IPS-20b (cell line): Measurements from ENCODE around the gene MAFG.

Source experiments
- H3K27ac ChIP-seq: one replicate; pipeline ENCODE4 v1.5.1; 2013; ENCODE audit warnings: low read length
- H3K27me3 ChIP-seq: 2 replicates; pipeline ENCODE4 v1.6.1; 2013; ENCODE audit warnings: mild to moderate bottlenecking, low read length, inconsistent platforms; ENCODE audit not compliant: insufficient read depth
- H3K36me3 ChIP-seq: 2 replicates; pipeline ENCODE4 v1.6.1; 2013; ENCODE audit warnings: low read depth, mild to moderate bottlenecking, inconsistent platforms, low read length, moderate library complexity; ENCODE audit not compliant: insufficient read depth
- H3K4me1 ChIP-seq: 2 replicates; pipeline ENCODE4 v1.6.1; 2013; ENCODE audit warnings: mild to moderate bottlenecking, control low read depth, inconsistent platforms, low read length, moderate library complexity; ENCODE audit not compliant: insufficient read depth
- H3K4me3 ChIP-seq: 2 replicates; pipeline ENCODE4 v1.5.1; 2013; ENCODE audit warnings: mild to moderate bottlenecking, low read length, inconsistent platforms
- H3K9ac ChIP-seq: 2 replicates; pipeline ENCODE4 v1.6.1; 2013; ENCODE audit warnings: low read depth, mild to moderate bottlenecking, inconsistent platforms, low read length, moderate library complexity
- H3K9me3 ChIP-seq: 2 replicates; pipeline ENCODE4 v1.6.1; 2013; ENCODE audit warnings: mild to moderate bottlenecking, low read depth, low read length, inconsistent platforms; ENCODE audit not compliant: insufficient read depth

MAFG gene

DNA sequence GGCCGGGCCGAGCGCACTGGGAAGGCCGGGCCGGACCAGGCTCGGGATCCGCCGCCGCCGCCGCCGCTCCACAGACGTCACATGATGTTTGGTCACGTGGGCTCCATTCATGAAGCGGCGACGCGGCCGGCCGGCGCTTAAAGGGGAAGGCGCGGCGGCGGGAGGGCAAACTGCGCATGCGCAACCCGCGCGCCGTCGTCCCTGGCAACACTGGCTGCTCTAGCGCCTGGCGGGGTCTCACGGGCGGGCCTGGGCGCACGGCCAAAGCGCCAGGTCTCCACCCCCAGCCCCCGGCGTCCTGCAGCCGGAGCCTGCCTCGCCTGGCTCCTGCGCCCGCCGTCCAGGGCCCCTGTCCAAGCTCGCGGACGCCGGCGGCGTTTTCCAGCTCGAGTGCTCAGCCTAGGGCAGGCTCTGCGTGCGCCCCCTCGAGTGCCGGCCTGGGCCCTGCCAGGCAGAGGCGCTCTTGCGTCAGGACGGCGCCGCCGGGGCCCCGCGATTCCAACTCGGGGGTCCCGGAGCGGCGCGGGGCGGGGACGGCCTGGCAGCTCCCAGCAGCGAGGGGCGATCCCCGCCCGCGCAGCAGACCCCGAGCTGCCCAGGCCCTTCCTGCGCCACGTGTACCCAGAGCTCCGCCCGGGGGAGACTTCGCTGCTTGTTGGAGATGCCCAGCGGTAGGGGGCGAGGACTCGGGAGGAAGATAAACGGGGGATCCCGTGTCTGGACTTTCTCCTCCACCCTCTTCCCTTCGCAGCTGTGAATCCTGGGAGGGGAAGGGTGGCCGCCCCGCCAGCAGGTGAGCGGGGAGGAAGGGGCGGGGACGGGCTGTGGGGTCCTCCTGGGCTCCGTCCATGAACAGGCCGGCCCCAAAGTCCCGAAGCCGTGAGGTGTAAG is at the start of gene MAFG:
Gene MAFG (minus strand): TSS at position 83 of the 891 bp plus-strand sequence. CDS start 4,550 bp downstream, outside the sequence.
- H3K4me1 ChIP-seq, result peaks cover 16% of the 10 kb centered on the region; the same call in 1 of the 2 replicates

DNA sequence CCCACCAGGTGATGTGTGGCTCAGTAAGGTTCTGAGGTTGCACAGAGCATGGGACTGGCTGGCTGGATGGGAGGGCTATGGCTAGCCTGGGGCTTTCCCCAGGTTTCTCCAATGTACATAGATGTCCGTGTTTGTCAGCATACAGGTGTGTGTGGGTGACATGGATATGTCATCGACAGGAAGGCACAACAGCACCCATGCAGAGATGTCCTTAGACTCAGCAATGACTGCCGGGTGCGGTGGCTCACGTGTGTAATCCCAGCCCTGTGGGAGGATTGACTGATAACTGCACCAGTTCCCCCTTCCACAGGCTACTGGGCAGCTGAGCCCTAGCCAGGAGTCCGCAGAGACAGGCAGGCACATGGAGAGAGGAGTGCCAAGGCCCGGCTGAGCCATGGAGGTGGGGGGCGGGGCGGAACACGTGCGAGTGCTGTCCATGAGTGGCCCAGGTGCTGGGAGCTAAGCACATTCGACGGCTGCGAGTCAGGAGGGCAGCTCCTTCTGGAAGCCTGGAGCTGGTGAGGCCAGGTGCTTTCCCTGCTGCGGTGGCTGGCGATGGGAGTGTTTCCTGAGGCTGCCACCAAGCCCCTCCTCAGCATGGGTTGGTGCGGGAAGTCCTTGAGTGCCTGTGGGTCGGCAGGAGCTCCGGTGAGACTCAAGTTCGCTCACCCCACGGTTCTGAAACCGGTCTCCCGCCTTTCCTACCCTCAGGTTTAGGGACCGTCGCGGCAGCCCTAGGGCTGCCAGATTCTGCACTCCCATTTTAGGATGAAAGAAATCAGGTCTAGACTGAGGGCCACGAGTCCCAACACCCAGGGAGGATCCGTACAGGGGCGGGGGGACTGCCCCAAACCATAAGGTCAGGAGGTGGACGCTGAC is 49.0 kb upstream of the MAFG start:
- H3K9me3 ChIP-seq, result peaks cover 3% of the 10 kb centered on the region
- no peaks in the 10 kb centered on the region for H3K4me1 ChIP-seq
- H3K4me3 ChIP-seq, result peak overlapping the region; percentile 87
- H3K9ac ChIP-seq, result peak overlapping the region; percentile 87
- H3K36me3 ChIP-seq, result peaks cover 17% of the 10 kb centered on the region
- peaks cover 29% of the 10 kb centered on the region for H3K27me3 ChIP-seq
- H3K27ac ChIP-seq, result no peak overlapping the region

More for the DNA sequence above, at the start of gene MAFG:
- Histone ChIP-seq H3K27ac (peak within 1 kb of the TSS; percentile 47), H3K27me3 (peaks cover 17% of the 10 kb centered on the region), H3K36me3 (no peaks in the 10 kb centered on the region), H3K4me3 (peak within 1 kb of the TSS; percentile 80), H3K9me3 (no peaks in the 10 kb centered on the region), H3K9ac (peak within 1 kb of the TSS; percentile 79)

DNA sequence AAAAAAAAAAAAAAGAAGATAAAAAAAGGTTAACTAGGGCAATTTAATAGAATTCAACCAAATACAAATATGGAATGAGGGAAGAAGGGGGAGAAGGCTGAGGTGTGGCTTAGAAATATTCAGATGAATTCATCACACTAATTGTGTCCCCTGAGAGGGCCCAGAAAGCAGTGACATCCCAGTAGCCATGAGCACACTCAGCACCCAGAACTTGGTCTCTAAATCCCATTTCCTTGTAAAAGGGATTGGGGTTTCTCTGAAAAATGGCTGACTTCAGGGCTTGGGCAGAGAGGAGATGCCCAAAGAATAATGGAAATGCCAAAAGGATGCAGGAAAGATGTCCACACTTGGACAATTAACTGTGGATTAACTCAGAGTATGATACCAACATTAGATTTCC is 45.9 kb upstream of the MAFG start:
- no peak overlapping the region for H3K27ac ChIP-seq
- H3K4me1 ChIP-seq, result no peaks in the 10 kb centered on the region
- no peak overlapping the region for H3K4me3 ChIP-seq
- peaks cover 3% of the 10 kb centered on the region for H3K9me3 ChIP-seq
- no peak overlapping the region for H3K9ac ChIP-seq
- H3K36me3 ChIP-seq, result no peaks in the 10 kb centered on the region
- H3K27me3 ChIP-seq, result peaks cover 42% of the 10 kb centered on the region

DNA sequence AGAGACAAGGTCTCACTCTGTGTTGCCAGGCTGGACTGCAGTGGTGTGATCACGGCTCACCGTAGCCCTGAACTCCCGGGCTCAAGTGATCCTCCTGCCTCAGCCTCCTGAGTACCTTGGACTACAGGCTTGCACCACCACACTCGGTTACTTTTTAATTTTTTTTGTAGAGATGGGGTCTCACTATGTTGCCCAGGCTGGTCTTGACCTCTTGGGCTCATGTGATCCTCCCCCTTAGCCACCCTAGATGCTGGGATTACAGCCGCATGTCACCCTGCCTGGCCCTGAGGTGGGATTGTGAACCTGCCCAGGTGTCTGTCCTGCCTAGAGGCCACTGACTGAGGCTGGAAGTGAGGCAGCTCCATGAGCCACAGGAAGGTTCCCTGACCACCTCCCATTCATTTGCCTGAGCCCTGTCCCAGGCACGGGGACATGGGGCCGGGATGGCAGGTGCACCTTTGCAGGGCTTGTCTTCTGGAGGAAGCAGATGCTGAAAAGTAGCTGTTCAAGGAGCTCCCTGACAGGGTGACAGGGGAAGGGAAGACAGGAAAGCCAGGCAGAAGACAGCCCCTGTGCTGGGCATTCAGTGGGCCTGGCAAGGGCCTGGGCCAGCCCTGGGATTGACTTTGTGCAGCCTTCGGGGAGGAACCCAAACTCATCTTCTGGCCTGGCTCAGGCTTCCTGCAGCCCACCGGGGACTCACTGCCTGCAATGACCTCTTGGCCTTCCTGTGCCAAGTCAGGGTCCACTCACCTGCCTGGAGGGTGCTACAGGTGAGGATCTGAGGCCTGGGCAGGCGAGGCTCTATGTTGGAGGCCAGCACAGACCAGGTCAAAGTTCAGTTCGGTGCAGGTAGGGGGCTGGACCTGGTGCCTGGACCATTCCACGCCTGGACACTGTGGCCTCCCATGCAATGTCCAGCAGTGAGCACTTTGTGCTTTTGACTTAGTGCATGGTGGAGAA is 41.6 kb upstream of the MAFG start:
- H3K27ac ChIP-seq, result no peak overlapping the region

DNA sequence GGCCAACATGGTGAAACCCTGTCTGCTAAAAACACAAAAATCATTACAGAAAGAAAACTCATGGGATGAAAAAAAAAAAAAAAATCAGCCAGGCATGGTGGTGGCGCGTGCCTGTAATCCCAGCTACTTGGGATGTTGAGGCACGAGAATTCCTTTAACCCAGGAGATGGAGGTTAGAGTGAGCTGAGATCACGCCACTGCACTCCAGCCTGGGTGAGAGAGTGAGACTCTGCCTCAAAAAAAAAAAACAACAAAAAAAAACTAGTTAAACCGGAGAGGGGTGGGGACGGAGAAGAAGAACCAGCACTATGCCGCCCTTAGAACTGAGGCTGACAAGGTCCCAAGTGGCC is 40.8 kb upstream of the MAFG start:
- Histone ChIP-seq H3K9me3 (peaks cover 1% of the 10 kb centered on the region; the same call in 1 of the 2 replicates), H3K27me3 (peaks cover 62% of the 10 kb centered on the region), H3K27ac (no peak overlapping the region), H3K4me3 (no peak overlapping the region), H3K4me1 (peaks cover 6% of the 10 kb centered on the region; the same call in 1 of the 2 replicates), H3K9ac (no peak overlapping the region), H3K36me3 (no peaks in the 10 kb centered on the region)

More for the DNA sequence above, 41.6 kb upstream of the MAFG start:
- Histone ChIP-seq H3K27me3 (peaks cover 58% of the 10 kb centered on the region), H3K9ac (no peak overlapping the region), H3K9me3 (peaks cover 3% of the 10 kb centered on the region), H3K4me3 (no peak overlapping the region), H3K36me3 (no peaks in the 10 kb centered on the region), H3K4me1 (peaks cover 6% of the 10 kb centered on the region; the same call in 1 of the 2 replicates)

DNA sequence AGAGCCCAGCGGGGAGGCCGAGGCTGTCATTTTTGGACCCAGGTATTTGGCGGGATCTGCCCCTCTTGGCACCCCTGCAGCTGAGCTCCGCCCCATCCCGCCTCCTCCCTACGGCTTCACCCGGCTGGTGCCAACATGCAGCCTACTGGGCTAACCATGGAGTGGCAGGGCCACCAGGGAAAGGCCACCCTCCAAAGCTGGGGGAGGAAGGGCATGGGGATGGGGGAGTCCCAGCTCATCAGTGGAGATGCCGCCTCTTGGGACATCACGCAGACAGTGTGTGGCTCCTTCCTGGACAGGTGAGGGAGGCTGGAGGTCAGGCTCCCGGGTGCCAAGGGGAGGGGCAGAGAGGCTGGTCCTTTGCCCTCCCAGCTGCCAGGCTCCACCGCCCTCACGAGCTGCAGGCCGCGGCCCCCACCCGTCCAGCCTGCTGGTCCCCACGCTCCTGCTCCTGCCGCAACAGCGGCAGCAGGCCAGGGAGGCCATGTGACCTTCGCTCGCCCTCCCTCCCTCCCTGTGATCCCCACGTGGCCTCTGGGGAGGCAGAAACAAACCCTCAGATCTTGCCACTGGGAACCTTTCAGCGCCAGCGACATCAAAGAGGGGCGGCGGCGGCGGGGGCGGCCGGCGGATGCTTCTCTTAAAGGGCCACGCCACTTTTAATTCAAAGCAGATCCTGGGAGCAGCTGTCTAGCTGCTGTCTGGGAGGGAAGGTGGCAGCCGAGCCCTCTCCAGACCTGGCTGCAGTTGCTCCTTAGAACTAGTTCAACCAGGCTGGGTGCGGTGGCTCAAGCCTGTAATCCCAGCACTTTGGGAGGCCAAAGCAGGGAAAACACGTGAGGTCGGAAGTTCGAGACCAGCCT is 40.2 kb upstream of the MAFG start:
- H3K4me3 ChIP-seq, result peak overlapping the region; percentile 38; the same call in 1 of the 2 replicates
- H3K27me3 ChIP-seq, result peaks cover 68% of the 10 kb centered on the region
- no peaks in the 10 kb centered on the region for H3K36me3 ChIP-seq
- H3K9me3 ChIP-seq, result no peaks in the 10 kb centered on the region
- peaks cover 6% of the 10 kb centered on the region; the same call in 1 of the 2 replicates for H3K4me1 ChIP-seq
- no peak overlapping the region for H3K9ac ChIP-seq
- H3K27ac ChIP-seq, result no peak overlapping the region

DNA sequence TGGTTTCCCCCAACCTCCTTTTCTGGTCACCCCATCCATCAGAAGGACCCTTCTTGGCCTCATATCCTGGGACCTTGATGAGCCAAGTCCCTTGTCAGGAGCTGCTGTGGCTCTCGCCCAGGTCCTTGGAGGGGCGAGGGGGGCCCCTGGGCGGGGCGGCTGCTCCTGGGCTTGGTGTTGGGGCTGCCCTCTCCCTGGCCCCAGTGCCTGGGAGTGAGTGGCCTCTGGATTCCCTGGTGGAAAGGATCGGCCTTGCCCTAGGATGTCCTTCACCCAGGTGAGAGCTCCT is 39.7 kb upstream of the MAFG start:
- Histone ChIP-seq H3K36me3 (no peaks in the 10 kb centered on the region), H3K9ac (no peak overlapping the region), H3K27ac (no peak overlapping the region), H3K4me3 (peak overlapping the region; percentile 38; the same call in 1 of the 2 replicates), H3K27me3 (peaks cover 74% of the 10 kb centered on the region), H3K4me1 (peaks cover 6% of the 10 kb centered on the region; the same call in 1 of the 2 replicates), H3K9me3 (no peaks in the 10 kb centered on the region)

DNA sequence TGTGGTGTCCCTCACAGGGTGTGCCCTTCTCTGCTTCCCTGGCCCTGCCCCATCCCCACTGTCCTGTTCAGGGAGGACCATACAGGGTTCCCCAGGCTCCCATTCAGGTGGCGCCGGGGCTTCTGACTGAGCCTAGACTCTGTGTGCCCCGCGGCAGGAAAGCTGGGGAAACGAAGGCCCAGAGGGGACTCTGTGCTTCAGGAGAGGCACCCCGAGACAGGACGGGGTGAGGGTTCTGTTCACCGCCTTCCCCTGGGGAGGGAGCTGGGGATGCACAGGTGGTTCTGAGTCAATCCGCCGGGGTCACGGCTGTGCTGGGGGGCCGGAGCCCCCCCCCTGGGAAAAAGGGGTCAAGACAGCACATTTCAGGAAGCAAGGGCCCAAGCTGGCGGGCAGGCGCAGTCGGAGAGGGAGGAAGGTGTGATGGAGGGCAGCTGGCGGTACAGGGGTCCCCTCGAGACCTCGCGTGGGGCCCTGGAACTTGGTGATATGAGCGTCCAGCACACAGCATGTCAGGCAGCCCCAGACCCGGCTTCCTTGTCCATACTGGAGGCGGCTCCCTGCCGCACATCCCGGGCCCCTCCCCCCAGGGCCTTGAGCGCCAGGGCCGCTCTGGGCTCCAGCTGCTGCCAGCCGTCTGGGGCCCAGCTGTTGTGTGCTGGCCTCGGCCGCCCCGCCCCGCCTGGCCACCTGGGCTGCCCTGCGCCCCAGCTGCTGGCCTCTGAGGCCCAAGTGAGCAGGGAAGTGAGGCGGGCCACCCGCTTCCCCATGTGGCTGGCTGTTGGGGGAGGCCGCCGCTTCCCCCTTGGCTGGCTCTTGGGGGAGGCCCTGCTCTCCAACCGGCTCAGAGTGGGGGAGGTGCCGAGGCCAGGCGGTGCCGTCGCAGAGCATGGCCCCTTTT is 39.1 kb upstream of the MAFG start:
- H3K9ac ChIP-seq, result no peak overlapping the region
- peaks cover 6% of the 10 kb centered on the region; the same call in 1 of the 2 replicates for H3K4me1 ChIP-seq
- H3K36me3 ChIP-seq, result no peaks in the 10 kb centered on the region
- H3K27me3 ChIP-seq, result peaks cover 80% of the 10 kb centered on the region
- no peaks in the 10 kb centered on the region for H3K9me3 ChIP-seq
- H3K4me3 ChIP-seq, result peak overlapping the region; percentile 38; the same call in 1 of the 2 replicates
- no peak overlapping the region for H3K27ac ChIP-seq

DNA sequence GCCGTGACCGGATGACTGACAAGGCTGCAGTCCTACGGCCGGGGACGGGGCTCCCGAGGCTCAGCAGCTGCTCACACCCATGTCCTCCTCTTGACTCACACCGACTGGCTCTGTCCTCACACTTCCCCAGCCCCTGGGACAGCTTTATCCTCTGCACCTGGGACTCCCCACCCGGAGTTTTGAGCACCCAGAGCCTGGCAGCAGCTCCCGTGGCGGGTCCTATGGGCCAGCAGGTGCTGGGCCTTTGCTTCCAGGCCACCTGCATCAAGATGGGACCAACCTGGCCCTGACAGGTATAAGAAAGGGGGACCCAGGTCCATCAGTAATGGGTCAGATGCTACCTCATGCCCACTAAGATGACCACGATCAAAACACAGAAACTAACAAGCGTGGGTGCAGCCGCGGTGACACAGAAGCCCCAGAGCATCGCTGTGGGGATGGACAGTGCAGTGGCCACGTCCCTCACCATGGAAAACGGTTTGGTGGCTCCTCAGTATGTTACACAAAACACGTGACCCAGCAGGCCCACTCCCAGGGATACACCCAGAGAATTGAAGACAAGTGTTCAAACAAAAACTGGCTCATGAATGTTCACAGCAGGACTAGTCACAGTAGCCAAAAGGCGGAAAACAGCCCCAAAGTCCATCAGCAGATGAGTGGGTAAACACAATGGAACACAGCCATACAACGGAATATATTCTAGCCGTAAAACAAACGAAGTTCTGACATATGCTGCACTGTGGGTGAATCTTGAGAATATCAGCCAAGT is 36.7 kb upstream of the MAFG start:
- Histone ChIP-seq H3K27ac (no peak overlapping the region), H3K4me1 (peaks cover 6% of the 10 kb centered on the region; the same call in 1 of the 2 replicates), H3K9me3 (no peaks in the 10 kb centered on the region), H3K36me3 (no peaks in the 10 kb centered on the region), H3K27me3 (peaks cover 95% of the 10 kb centered on the region), H3K9ac (no peak overlapping the region), H3K4me3 (no peak overlapping the region)
